ENCODE data around the gene ZFTA.
"Not testable (repeated sequence)": the region's sequence is repeated elsewhere in the genome, so short reads cannot be mapped to it uniquely, and the experiment has no call there.

ZFTA gene

GRCh38 chr11:63775191-63775590, 6.6 kb upstream of the ZFTA start:
- no peak for DNase-seq (ENCODE audit: low read depth)

GRCh38 chr11:63771741-63772318, 3.3 kb upstream of the ZFTA start:
- DNase-seq (ENCODE audit: low read depth), result not testable (repeated sequence)

- no peak for DNase-seq (ENCODE audit: low read depth)
Measured at GRCh38 chr11:63770763-63771162, 2.2 kb upstream of the ZFTA start.

- peak; percentile 24 for DNase-seq (ENCODE audit: low read depth)
Measured at GRCh38 chr11:63769714-63770455, 1.3 kb upstream of the ZFTA start.

- peak; percentile 64 for DNase-seq (ENCODE audit: low read depth)
Measured at GRCh38 chr11:63769042-63769713, 603 bp upstream of the ZFTA start.

- peak; percentile 83 for DNase-seq (ENCODE audit: low read depth)
Measured at GRCh38 chr11:63767565-63768236, 874 bp downstream of the ZFTA start.

GRCh38 chr11:63767267-63767564, 1.4 kb downstream of the ZFTA start:
- no peak for DNase-seq (ENCODE audit: low read depth)

GRCh38 chr11:63766531-63767235, 1.9 kb downstream of the ZFTA start:
- DNase-seq (ENCODE audit: low read depth), result no peak

- DNase-seq (ENCODE audit: low read depth), result no peak
Measured at GRCh38 chr11:63765688-63766241, 2.8 kb downstream of the ZFTA start.

GRCh38 chr11:63764679-63765647, 3.6 kb downstream of the ZFTA start:
- DNase-seq (ENCODE audit: low read depth), result no peak

- DNase-seq (ENCODE audit: low read depth), result no peak
Measured at GRCh38 chr11:63764340-63764678, 4.3 kb downstream of the ZFTA start.

- DNase-seq (ENCODE audit: low read depth), result no peak
Measured at GRCh38 chr11:63763496-63764339, 4.9 kb downstream of the ZFTA start.

- no peak for DNase-seq (ENCODE audit: low read depth)
Measured at GRCh38 chr11:63762654-63763495, 5.7 kb downstream of the ZFTA start.

GRCh38 chr11:63761931-63762653, 6.5 kb downstream of the ZFTA start:
- no peak for DNase-seq (ENCODE audit: low read depth)

- DNase-seq (ENCODE audit: low read depth), result no peak
Measured at GRCh38 chr11:63761188-63761587, 7.4 kb downstream of the ZFTA start.

GRCh38 chr11:63760487-63761079, 8.0 kb downstream of the ZFTA start:
- no peak for DNase-seq (ENCODE audit: low read depth)

- DNase-seq (ENCODE audit: low read depth), result no peak
Measured at GRCh38 chr11:63756919-63757761, 11.4 kb downstream of the ZFTA start.

All from ELR (cell line).